NCI-H774 (cell line): ENCODE measurements around the gene SBK3.
"Not testable (repeated sequence)": the region's sequence is repeated elsewhere in the genome, so short reads cannot be mapped to it uniquely, and the experiment has no call there.

Experiments
- DNase-seq: peaks from one replicate; lab custom pipeline; 2025; lab: John Stamatoyannopoulos, UW

Gene SBK3

GRCh38 chr19:55540619-55541018, 4.7 kb downstream of the SBK3 start:
- peak; percentile 22 for DNase-seq

GRCh38 chr19:55539090-55539984, 6.0 kb downstream of the SBK3 start:
- no peak for DNase-seq

GRCh38 chr19:55538132-55538531, 7.2 kb downstream of the SBK3 start:
- no peak for DNase-seq

- no peak for DNase-seq
Observed at GRCh38 chr19:55537741-55538111, 7.6 kb downstream of the SBK3 start.

- DNase-seq, result no peak
Observed at GRCh38 chr19:55536951-55537740, 8.2 kb downstream of the SBK3 start, which contains the start of gene SBK2. Gene SBK2, minus strand, starts transcription at chr19:55537133. Its CDS starts 839 bp downstream, at chr19:55536294.

- no peak for DNase-seq
Observed at GRCh38 chr19:55536366-55536765, 9.0 kb downstream of the SBK3 start.

GRCh38 chr19:55535965-55536350, 9.4 kb downstream of the SBK3 start:
- DNase-seq, result no peak

- no peak for DNase-seq
Observed at GRCh38 chr19:55535173-55535964, 10.0 kb downstream of the SBK3 start.

GRCh38 chr19:55534280-55534679, 11.1 kb downstream of the SBK3 start:
- not testable (repeated sequence) for DNase-seq

GRCh38 chr19:55530996-55531395, 14.3 kb downstream of the SBK3 start:
- no peak for DNase-seq

- no peak for DNase-seq
Observed at GRCh38 chr19:55529636-55530234, 15.6 kb downstream of the SBK3 start.

- peak; percentile 82 for DNase-seq
Observed at GRCh38 chr19:55528030-55528803, 17.1 kb downstream of the SBK3 start.

GRCh38 chr19:55527197-55528029, 17.9 kb downstream of the SBK3 start:
- DNase-seq, result no peak

- peak; percentile 77 for DNase-seq
Observed at GRCh38 chr19:55526216-55527196, 18.8 kb downstream of the SBK3 start.

GRCh38 chr19:55525289-55526101, 19.8 kb downstream of the SBK3 start:
- no peak for DNase-seq

- no peak for DNase-seq
Observed at GRCh38 chr19:55520691-55521292, 24.6 kb downstream of the SBK3 start.

GRCh38 chr19:55519451-55520311, 25.7 kb downstream of the SBK3 start:
- no peak for DNase-seq
